ENCODE results near the gene KRTAP1-3.

DNA sequence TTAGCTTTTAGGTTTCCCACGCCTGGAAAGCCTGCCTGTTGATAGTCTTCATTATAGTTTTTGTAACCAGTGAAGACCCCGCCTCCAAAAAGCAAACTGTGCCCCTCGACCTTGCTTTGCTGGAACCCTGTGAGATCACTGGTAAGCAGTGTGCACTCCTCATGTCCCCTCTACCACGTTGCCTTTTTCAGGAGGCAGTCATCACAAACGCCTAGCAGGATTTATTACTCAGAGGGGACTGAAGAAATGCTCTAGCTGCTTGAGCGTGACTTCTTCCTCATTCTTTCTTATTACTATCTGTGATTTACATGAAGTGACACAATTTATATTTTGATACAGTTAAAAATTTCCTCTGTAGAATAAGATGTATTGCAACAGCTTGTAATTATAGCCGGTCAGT lies 19.2 kb downstream of the KRTAP1-3 start:
- TF ChIP-seq CTCF (tag by site-specific recombination; IDR thresholded peaks at IDR 0.05) (no peak), ZNF561 (tag by site-specific recombination; IDR thresholded peaks at IDR 0.05; ENCODE audit: borderline replicate concordance) (no peak), ZNF146 (tag by site-specific recombination; IDR thresholded peaks at IDR 0.05) (no peak), PRDM10 (tag by site-specific recombination; IDR thresholded peaks at IDR 0.05) (no peak), YY1 (tag by site-specific recombination; IDR thresholded peaks at IDR 0.05) (no peak), KLF10 (tag by site-specific recombination; IDR thresholded peaks at IDR 0.05) (no peak), ZNF558 (tag by site-specific recombination; IDR thresholded peaks at IDR 0.05) (no peak), ZNF488 (tag by site-specific recombination; IDR thresholded peaks at IDR 0.05) (no peak), ZNF776 (tag by site-specific recombination; IDR thresholded peaks at IDR 0.05; ENCODE audit: borderline replicate concordance) (no peak), ZNF24 (tag by site-specific recombination; IDR thresholded peaks at IDR 0.05) (no peak), ZNF140 (tag by site-specific recombination; IDR thresholded peaks at IDR 0.05) (no peak), SALL2 (tag by site-specific recombination; IDR thresholded peaks at IDR 0.05; ENCODE audit: borderline replicate concordance) (no peak)
- TF ChIP-seq, protein P1, sequence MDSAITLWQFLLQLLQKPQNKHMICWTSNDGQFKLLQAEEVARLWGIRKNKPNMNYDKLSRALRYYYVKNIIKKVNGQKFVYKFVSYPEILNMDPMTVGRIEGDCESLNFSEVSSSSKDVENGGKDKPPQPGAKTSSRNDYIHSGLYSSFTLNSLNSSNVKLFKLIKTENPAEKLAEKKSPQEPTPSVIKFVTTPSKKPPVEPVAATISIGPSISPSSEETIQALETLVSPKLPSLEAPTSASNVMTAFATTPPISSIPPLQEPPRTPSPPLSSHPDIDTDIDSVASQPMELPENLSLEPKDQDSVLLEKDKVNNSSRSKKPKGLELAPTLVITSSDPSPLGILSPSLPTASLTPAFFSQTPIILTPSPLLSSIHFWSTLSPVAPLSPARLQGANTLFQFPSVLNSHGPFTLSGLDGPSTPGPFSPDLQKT (IDR thresholded peaks at IDR 0.05; ENCODE audit: borderline replicate concordance, low read depth, low read length): no peak
- TF ChIP-seq, protein P2, sequence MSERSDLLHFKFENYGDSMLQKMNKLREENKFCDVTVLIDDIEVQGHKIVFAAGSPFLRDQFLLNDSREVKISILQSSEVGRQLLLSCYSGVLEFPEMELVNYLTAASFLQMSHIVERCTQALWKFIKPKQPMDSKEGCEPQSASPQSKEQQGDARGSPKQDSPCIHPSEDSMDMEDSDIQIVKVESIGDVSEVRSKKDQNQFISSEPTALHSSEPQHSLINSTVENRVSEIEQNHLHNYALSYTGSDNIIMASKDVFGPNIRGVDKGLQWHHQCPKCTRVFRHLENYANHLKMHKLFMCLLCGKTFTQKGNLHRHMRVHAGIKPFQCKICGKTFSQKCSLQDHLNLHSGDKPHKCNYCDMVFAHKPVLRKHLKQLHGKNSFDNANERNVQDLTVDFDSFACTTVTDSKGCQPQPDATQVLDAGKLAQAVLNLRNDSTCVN (tag by site-specific recombination; optimal IDR thresholded peaks at IDR 0.05): no peak

Measured in HEK293 (cell line).